Spleen (tissue), 11 donors: Measurements from ENCODE around the gene CLEC16A. TPM values are rescaled to one million over a fixed set of nuclear protein-coding genes. Genes with fewer than 3 reads are reported as not detected.
A peak's percentile ranks its signal among the peaks of the same experiment; 100 is the strongest.

Source experiments
- DNase-seq: peaks from one replicate; pipeline ENCODE4 v3.0.0-alpha.2; 2020
- H3K27ac ChIP-seq, 8 donors: fragments of 200-600 bp; sonication (generic) in 7 of 8; 1 replicate in 4 of 8; 2 replicates in 4 of 8; pipeline versions ENCODE4 v1.5.0 to v1.8.0; 2016 to 2021; ENCODE audit warnings: inconsistent platforms in 4 of 8, mild to moderate bottlenecking in 4 of 8, moderate library complexity in 1 of 8
- H3K27me3 ChIP-seq, 7 donors: fragments of 200-600 bp; sonication (generic) in 6 of 7; replicated peaks in 1 of 7; 1 replicate in 4 of 7; 2 replicates in 3 of 7; pipeline versions ENCODE4 v1.5.0 to v1.8.0; 2016 to 2021; ENCODE audit warnings: inconsistent platforms in 3 of 7, mild to moderate bottlenecking in 1 of 7
- H3K36me3 ChIP-seq, 6 donors: fragments of 200-600 bp; sonication (generic) in 5 of 6; 1 replicate in 4 of 6; 2 replicates in 2 of 6; pipeline versions ENCODE4 v1.5.0 to v1.8.0; 2016 to 2021; ENCODE audit warnings: inconsistent platforms in 2 of 6
- H3K4me1 ChIP-seq, 6 donors: fragments of 200-600 bp; sonication (generic) in 5 of 6; 1 replicate in 3 of 6; 2 replicates in 3 of 6; pipeline versions ENCODE4 v1.5.0 to v1.8.0; 2016 to 2021; ENCODE audit warnings: inconsistent platforms in 3 of 6
- H3K4me3 ChIP-seq, 8 donors: fragments of 200-600 bp; sonication (generic) in 7 of 8; 1 replicate in 4 of 8; 2 replicates in 4 of 8; pipeline versions ENCODE4 v1.5.0 to v1.8.0; 2016 to 2021; ENCODE audit warnings: inconsistent platforms in 4 of 8, mild to moderate bottlenecking in 4 of 8, moderate library complexity in 2 of 8
- H3K9me3 ChIP-seq, 8 donors: fragments of 200-600 bp; sonication (generic) in 7 of 8; 1 replicate in 4 of 8; 2 replicates in 4 of 8; pipeline versions ENCODE4 v1.5.0 to v1.8.0; 2016 to 2021; ENCODE audit warnings: inconsistent platforms in 4 of 8
- CTCF ChIP-seq, 11 experiments: fragments of 200-600 bp in 7 of 11; fragments of 450-650 bp in 4 of 11; sonication (generic) in 4 of 11; IDR thresholded peaks in 8 of 11; conservative IDR thresholded peaks in 3 of 11; 1 replicate in 7 of 11; 2 replicates in 4 of 11; pipeline versions ENCODE4 v1.4.0 to v1.8.0; 2016 to 2021; ENCODE audit warnings: antibody characterized with exemption in 11 of 11, inconsistent platforms in 4 of 11, mild to moderate bottlenecking in 1 of 11
- POLR2A ChIP-seq, 3 donors: fragments of 450-650 bp; IDR thresholded peaks; one replicate each; pipeline ENCODE4 v1.5.1; 2017; ENCODE audit warnings: antibody characterized with exemption in 3 of 3, mild to moderate bottlenecking in 1 of 3
- POLR2AphosphoS5 ChIP-seq, 3 donors: sonication (generic); formaldehyde crosslinking; IDR thresholded peaks; one replicate each; pipeline ENCODE4 v1.5.1; 2017; ENCODE audit warnings: antibody characterized with exemption in 3 of 3
- WGBS, 5 donors: extraction: QIAGEN DNeasy Blood & Tissue Kit in 3 of 5; methylation state at CpG; one replicate each; pipeline versions ENCODE4 v1.1.5 to v1.1.7; 2013 to 2018; 5-methylcytosine and 5-hydroxymethylcytosine counted together
- intact Hi-C: fragments of 100-400 bp; cut with DNase I; formaldehyde crosslinking; loops from one replicate; pipeline ENCODE4 v1.15.0; 2023; ENCODE audit warnings: low total_unique reads
- polyA plus RNA-seq, 3 donors: library from polyadenylated mRNA; stranded (reverse); fragments of 200-250 nt; gene quantifications; one replicate each; pipeline ENCODE4 v1.2.1, GENCODE V29; 2013
- total RNA-seq, 7 donors: library from RNA; depleted of rRNA in 3 of 7; stranded (reverse); fragments of >200 nt in 3 of 7; fragmentation: NEBNext Ultra II Directional in 4 of 7; extraction: Animal tissue kit (Norgen Biotek cat#: 25700) in 4 of 7; gene quantifications; one replicate each; pipeline versions ENCODE4 v1.1.0 to v1.2.1, GENCODE V29; 2016 to 2021
- donor health status: healthy with polysubstance abuse.
- donor health status: DM: no; HTN: no; CAD: no; lungs with moderate emphysema.
- donor health status: DM: no; HTN: no; CAD: no.
- donor health status: Bipolar disorder and iron deficiency.
- donor health status: healthy.
- donor health status: DM: no; HTN: no; CAD: no.
- donor health status: DM: yes; HTN: yes; CAD: no.

Gene CLEC16A
- total and polyA plus RNA-seq, 10 donors, result 7.3 to 54.6 (median 35.1) TPM

- intact Hi-C loops, result no loop called here
- no peaks in the 10 kb centered on the region for H3K27me3 ChIP-seq
- no peak overlapping the region for H3K4me3 ChIP-seq
- H3K4me1 ChIP-seq, result peaks cover 6 to 35% (median 19%) of the 10 kb centered on the region in 6 donors
- peaks cover 0 to 98% (median 29%) of the 10 kb centered on the region in 6 donors for H3K36me3 ChIP-seq
- TF ChIP-seq CTCF (IDR thresholded peaks at IDR 0.05 in 8 of 11, conservative IDR thresholded peaks at IDR 0.05 in 3 of 11) (no peak), POLR2A (IDR thresholded peaks at IDR 0.05) (no peak), POLR2AphosphoS5 (IDR thresholded peaks at IDR 0.05) (peak in 1 of 3 donors; percentile 51)
- H3K9me3 ChIP-seq, result no peaks in the 10 kb centered on the region
- WGBS, 5 donors, result 53 to 81% (median 70%) methylated on average over 15 of the region's 15 CpGs
- no peak for DNase-seq
- H3K27ac ChIP-seq, result peak overlapping the region in 5 of 8 donors; percentile 9 to 45 (median 33)
These were observed 38.2 kb downstream of the CLEC16A start for GRCh38 chr16:10982465-10983150.

- intact Hi-C loops, result no loop called here
- TF ChIP-seq POLR2AphosphoS5 (IDR thresholded peaks at IDR 0.05) (no peak), POLR2A (IDR thresholded peaks at IDR 0.05) (no peak), CTCF (IDR thresholded peaks at IDR 0.05 in 8 of 11, conservative IDR thresholded peaks at IDR 0.05 in 3 of 11) (peak in 1 of 11 experiments; percentile 21)
- no peak for DNase-seq
- no peak overlapping the region for H3K4me3 ChIP-seq
- 80 to 86% (median 82%) methylated on average over 8 of the region's 8 CpGs for WGBS, 5 donors
- H3K9me3 ChIP-seq, result no peaks in the 10 kb centered on the region
- H3K4me1 ChIP-seq, result peaks cover 6 to 41% (median 25%) of the 10 kb centered on the region in 6 donors
- peak overlapping the region in 1 of 8 donors; percentile 34 for H3K27ac ChIP-seq
- peaks cover 0 to 98% (median 26%) of the 10 kb centered on the region in 6 donors for H3K36me3 ChIP-seq
- H3K27me3 ChIP-seq, result no peaks in the 10 kb centered on the region
These were observed 38.8 kb downstream of the CLEC16A start for GRCh38 chr16:10983159-10983558.

- no peak overlapping the region for H3K4me3 ChIP-seq
- intact Hi-C loops, result no loop called here
These were observed 40.1 kb downstream of the CLEC16A start for GRCh38 chr16:10984509-10984908.

More at GRCh38 chr16:10984509-10984908, 40.1 kb downstream of the CLEC16A start:
- WGBS, 5 donors, result 83 to 92% (median 84%) methylated on average over 6 of the region's 6 CpGs
- TF ChIP-seq CTCF (IDR thresholded peaks at IDR 0.05 in 8 of 11, conservative IDR thresholded peaks at IDR 0.05 in 3 of 11), result no peak
- TF ChIP-seq POLR2AphosphoS5 (IDR thresholded peaks at IDR 0.05), result no peak
- TF ChIP-seq POLR2A (IDR thresholded peaks at IDR 0.05), result no peak
- no peaks in the 10 kb centered on the region for H3K27me3 ChIP-seq
- H3K36me3 ChIP-seq, result peaks cover 0 to 98% (median 17%) of the 10 kb centered on the region in 6 donors
- no peaks in the 10 kb centered on the region for H3K9me3 ChIP-seq
- no peak overlapping the region for H3K27ac ChIP-seq
- DNase-seq, result no peak
- peaks cover 6 to 46% (median 28%) of the 10 kb centered on the region in 6 donors for H3K4me1 ChIP-seq
